ENCODE results near the gene DZANK1. TPM values are rescaled to one million over a fixed set of nuclear protein-coding genes. Genes with fewer than 3 reads are reported as not detected.
A peak's percentile ranks its signal among the peaks of the same experiment; 100 is the strongest.

The DZANK1 gene
- polyA plus RNA-seq, 1 of the 3 experiments (the other 2 are of a cell fraction), result 3.3 TPM

DNA sequence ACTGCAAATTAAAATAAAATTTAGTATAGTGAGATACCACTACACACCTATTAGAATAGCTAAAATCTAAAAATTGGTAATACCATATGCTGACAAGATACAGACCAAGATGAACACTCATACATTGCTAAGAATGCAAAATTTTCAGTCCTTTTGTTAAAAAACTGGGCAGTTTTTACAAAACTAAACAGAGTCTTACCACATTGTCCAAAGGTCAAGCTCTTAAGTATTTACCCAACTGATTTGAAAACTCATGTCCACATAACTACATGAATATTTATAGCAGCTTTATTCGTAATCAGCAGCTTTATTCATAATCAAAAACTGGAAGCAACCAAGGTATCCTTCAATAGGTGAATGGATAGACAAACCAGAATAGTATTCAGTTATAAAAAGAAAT is 10.4 kb upstream of the DZANK1 start:
- peaks cover 65 to 75% of the 10 kb centered on the region in 2 experiments for H3K36me3 ChIP-seq (replicated peaks in 1 of 2; ENCODE audit: control insufficient read depth in 1 of 2, insufficient read depth in 2 of 2, low read length in 1 of 2)
- CTCF ChIA-PET, result no interaction called here
- POLR2A ChIA-PET, result interaction anchor here (0.9 kb wide), 1 partner anchor 21 kb away, joined by 4 read pairs; no protein-coding TSS in a partner anchor

DNA sequence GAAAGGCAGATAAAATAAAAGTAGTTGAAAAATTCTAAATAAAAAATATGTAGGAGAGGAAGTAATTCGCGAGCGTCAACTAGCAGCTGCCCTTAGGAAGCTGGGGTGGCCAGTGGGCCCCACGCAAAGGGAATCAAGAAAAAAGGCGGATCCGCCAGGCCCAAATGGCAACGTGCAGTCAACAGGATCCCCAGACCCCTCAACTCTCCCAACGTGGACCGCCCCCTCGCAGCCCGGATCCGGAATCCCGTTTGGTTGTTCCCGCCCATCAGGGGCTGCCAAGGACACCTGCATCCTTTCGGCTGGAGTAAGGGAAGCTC is 296 bp downstream of the DZANK1 start:
- H3K9ac ChIP-seq, result peak overlapping the region; percentile 90
- peaks cover 0 to 7% of the 10 kb centered on the region in 2 experiments; a peak in 2 of 4 replicates for H3K4me1 ChIP-seq (ENCODE audit: control insufficient read depth in 1 of 2, insufficient read depth in 2 of 2, low read depth in 1 of 2, low read length in 1 of 2)
- H3F3A ChIP-seq (replicated peaks; ENCODE audit: insufficient read depth), result no peaks in the 10 kb centered on the region
- H3K4me3 ChIP-seq (ENCODE audit: low read depth in 2 of 2, low read length in 1 of 2), result peak overlapping the region; percentile 94
- POLR2A ChIA-PET, result interaction anchor here (0.6 to 2.0 kb wide), 12 partner anchors 8 to 1586 kb away, joined by 3 to 18 read pairs (median 4); partner anchors contain the start of genes CFAP61, CRNKL1, KAT14 and PET117
- H3K9me2 ChIP-seq, result no peaks in the 10 kb centered on the region
- H3K27ac ChIP-seq (ENCODE audit: low read depth in 2 of 2, low read length in 1 of 2), result peak overlapping the region; percentile 96; a peak in 3 of 4 replicates
- peak; percentile 87 for DNase-seq
- H3K36me3 ChIP-seq (replicated peaks in 1 of 2; ENCODE audit: control insufficient read depth in 1 of 2, insufficient read depth in 2 of 2, low read length in 1 of 2), result peaks cover 13 to 16% of the 10 kb centered on the region in 2 experiments
- CTCF ChIA-PET, result interaction anchor here (1.0 to 1.9 kb wide), 4 partner anchors 8 to 54 kb away, joined by 3 to 4 read pairs (median 3); no protein-coding TSS in a partner anchor
- WGBS (ENCODE audit: low lambda C conversion rate), result under 1% methylated on average over 15 of the region's 15 CpGs
- peaks cover 39% of the 10 kb centered on the region for H3K79me2 ChIP-seq (ENCODE audit: insufficient read depth)
- no peaks in the 10 kb centered on the region for H3K27me3 ChIP-seq (ENCODE audit: insufficient read depth)
- peak overlapping the region; percentile 85 for H2AFZ ChIP-seq (ENCODE audit: low read depth)
- no peaks in the 10 kb centered on the region for H3K9me3 ChIP-seq
- peak overlapping the region; percentile 84 for H3K4me2 ChIP-seq
- no peaks in the 10 kb centered on the region for H4K20me1 ChIP-seq (ENCODE audit: insufficient read depth)
- TF ChIP-seq RXRA (IDR thresholded peaks at IDR 0.05; ENCODE audit: borderline replicate concordance, low read depth) (no peak), RAD21 (IDR thresholded peaks at IDR 0.05; ENCODE audit: low read length) (peak; percentile 3; the same call in 1 of the 2 replicates), SMC3 (IDR thresholded peaks at IDR 0.05; ENCODE audit: low read depth, low read length) (no peak), SIN3A (IDR thresholded peaks at IDR 0.05; ENCODE audit: borderline replicate concordance, low read depth, low read length) (no peak), FOSL2 (IDR thresholded peaks at IDR 0.05; ENCODE audit: borderline replicate concordance, low read depth) (no peak), ELF1 (IDR thresholded peaks at IDR 0.05) (no peak), TCF12 (IDR thresholded peaks at IDR 0.05) (no peak), CHD2 (IDR thresholded peaks at IDR 0.05; ENCODE audit: low read length, partially characterized antibody) (peak; percentile 53), NFIC (IDR thresholded peaks at IDR 0.05; ENCODE audit: borderline replicate concordance) (no peak), TAF1 (IDR thresholded peaks at IDR 0.05; ENCODE audit: borderline replicate concordance, low read depth, low read length) (no peak), TEAD4 (IDR thresholded peaks at IDR 0.05; ENCODE audit: borderline replicate concordance, insufficient read depth) (no peak), EZH2phosphoT487 (IDR thresholded peaks at IDR 0.05; ENCODE audit: borderline replicate concordance, low read depth) (no peak), MEF2A (IDR thresholded peaks at IDR 0.05; ENCODE audit: borderline replicate concordance, low read depth) (no peak), FOXM1 (IDR thresholded peaks at IDR 0.05; ENCODE audit: low read depth) (no peak)
- TF ChIP-seq, protein P1, sequence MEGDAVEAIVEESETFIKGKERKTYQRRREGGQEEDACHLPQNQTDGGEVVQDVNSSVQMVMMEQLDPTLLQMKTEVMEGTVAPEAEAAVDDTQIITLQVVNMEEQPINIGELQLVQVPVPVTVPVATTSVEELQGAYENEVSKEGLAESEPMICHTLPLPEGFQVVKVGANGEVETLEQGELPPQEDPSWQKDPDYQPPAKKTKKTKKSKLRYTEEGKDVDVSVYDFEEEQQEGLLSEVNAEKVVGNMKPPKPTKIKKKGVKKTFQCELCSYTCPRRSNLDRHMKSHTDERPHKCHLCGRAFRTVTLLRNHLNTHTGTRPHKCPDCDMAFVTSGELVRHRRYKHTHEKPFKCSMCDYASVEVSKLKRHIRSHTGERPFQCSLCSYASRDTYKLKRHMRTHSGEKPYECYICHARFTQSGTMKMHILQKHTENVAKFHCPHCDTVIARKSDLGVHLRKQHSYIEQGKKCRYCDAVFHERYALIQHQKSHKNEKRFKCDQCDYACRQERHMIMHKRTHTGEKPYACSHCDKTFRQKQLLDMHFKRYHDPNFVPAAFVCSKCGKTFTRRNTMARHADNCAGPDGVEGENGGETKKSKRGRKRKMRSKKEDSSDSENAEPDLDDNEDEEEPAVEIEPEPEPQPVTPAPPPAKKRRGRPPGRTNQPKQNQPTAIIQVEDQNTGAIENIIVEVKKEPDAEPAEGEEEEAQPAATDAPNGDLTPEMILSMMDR (IDR thresholded peaks at IDR 0.05), result no peak
- TF ChIP-seq, protein P2, sequence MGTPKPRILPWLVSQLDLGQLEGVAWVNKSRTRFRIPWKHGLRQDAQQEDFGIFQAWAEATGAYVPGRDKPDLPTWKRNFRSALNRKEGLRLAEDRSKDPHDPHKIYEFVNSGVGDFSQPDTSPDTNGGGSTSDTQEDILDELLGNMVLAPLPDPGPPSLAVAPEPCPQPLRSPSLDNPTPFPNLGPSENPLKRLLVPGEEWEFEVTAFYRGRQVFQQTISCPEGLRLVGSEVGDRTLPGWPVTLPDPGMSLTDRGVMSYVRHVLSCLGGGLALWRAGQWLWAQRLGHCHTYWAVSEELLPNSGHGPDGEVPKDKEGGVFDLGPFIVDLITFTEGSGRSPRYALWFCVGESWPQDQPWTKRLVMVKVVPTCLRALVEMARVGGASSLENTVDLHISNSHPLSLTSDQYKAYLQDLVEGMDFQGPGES (IDR thresholded peaks at IDR 0.05; ENCODE audit: low read depth, low read length), result no peak
- TF ChIP-seq, protein P3, sequence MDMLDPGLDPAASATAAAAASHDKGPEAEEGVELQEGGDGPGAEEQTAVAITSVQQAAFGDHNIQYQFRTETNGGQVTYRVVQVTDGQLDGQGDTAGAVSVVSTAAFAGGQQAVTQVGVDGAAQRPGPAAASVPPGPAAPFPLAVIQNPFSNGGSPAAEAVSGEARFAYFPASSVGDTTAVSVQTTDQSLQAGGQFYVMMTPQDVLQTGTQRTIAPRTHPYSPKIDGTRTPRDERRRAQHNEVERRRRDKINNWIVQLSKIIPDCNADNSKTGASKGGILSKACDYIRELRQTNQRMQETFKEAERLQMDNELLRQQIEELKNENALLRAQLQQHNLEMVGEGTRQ (IDR thresholded peaks at IDR 0.05; ENCODE audit: borderline replicate concordance, low read depth, low read length), result no peak
- TF ChIP-seq, protein P4, sequence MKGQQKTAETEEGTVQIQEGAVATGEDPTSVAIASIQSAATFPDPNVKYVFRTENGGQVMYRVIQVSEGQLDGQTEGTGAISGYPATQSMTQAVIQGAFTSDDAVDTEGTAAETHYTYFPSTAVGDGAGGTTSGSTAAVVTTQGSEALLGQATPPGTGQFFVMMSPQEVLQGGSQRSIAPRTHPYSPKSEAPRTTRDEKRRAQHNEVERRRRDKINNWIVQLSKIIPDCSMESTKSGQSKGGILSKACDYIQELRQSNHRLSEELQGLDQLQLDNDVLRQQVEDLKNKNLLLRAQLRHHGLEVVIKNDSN (IDR thresholded peaks at IDR 0.05; ENCODE audit: borderline replicate concordance, low read depth), result no peak
- TF ChIP-seq, protein P5, sequence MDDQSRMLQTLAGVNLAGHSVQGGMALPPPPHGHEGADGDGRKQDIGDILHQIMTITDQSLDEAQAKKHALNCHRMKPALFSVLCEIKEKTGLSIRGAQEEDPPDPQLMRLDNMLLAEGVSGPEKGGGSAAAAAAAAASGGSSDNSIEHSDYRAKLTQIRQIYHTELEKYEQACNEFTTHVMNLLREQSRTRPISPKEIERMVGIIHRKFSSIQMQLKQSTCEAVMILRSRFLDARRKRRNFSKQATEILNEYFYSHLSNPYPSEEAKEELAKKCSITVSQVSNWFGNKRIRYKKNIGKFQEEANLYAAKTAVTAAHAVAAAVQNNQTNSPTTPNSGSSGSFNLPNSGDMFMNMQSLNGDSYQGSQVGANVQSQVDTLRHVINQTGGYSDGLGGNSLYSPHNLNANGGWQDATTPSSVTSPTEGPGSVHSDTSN (IDR thresholded peaks at IDR 0.05), result no peak
- TF ChIP-seq, protein P6, sequence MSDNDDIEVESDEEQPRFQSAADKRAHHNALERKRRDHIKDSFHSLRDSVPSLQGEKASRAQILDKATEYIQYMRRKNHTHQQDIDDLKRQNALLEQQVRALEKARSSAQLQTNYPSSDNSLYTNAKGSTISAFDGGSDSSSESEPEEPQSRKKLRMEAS (IDR thresholded peaks at IDR 0.05; ENCODE audit: low read depth), result peak; percentile 86

More for the DNA sequence above, 10.4 kb upstream of the DZANK1 start:
- Histone ChIP-seq H3K9me2 (no peaks in the 10 kb centered on the region), H3K9me3 (no peaks in the 10 kb centered on the region), H3K27ac (ENCODE audit: low read depth in 2 of 2, low read length in 1 of 2) (no peak overlapping the region), H3K27me3 (ENCODE audit: insufficient read depth) (no peaks in the 10 kb centered on the region), H3K4me2 (no peak overlapping the region), H4K20me1 (ENCODE audit: insufficient read depth) (no peaks in the 10 kb centered on the region), H3K9ac (no peak overlapping the region), H3K79me2 (ENCODE audit: insufficient read depth) (no peaks in the 10 kb centered on the region), H3K4me1 (ENCODE audit: control insufficient read depth in 1 of 2, insufficient read depth in 2 of 2, low read depth in 1 of 2, low read length in 1 of 2) (no peaks in the 10 kb centered on the region), H3F3A (replicated peaks; ENCODE audit: insufficient read depth) (peaks cover 11% of the 10 kb centered on the region), H2AFZ (ENCODE audit: low read depth) (no peak overlapping the region), H3K4me3 (ENCODE audit: low read depth in 2 of 2, low read length in 1 of 2) (no peak overlapping the region)
- DNase-seq, result no peak
- TF ChIP-seq SMC3 (IDR thresholded peaks at IDR 0.05; ENCODE audit: low read depth, low read length) (no peak), MXI1 (IDR thresholded peaks at IDR 0.05; ENCODE audit: low read depth, low read length) (no peak), NFIC (IDR thresholded peaks at IDR 0.05; ENCODE audit: borderline replicate concordance) (no peak), GATA2 (CRISPR knock-in tag; IDR thresholded peaks at IDR 0.05) (no peak), RFX5 (IDR thresholded peaks at IDR 0.05; ENCODE audit: low read length) (no peak), EP300 (IDR thresholded peaks at IDR 0.05; ENCODE audit: borderline replicate concordance in 1 of 2, low read depth in 1 of 2, low read length in 1 of 2) (no peak)
- WGBS (ENCODE audit: low lambda C conversion rate), result 97% methylated on average over 1 of the region's 1 CpG

All from SK-N-SH (cell line).